A172 (cell line): ENCODE results near the gene WDFY2. TPM values are rescaled to one million over a fixed set of nuclear protein-coding genes. Genes with fewer than 3 reads are reported as not detected.
"Not testable (repeated sequence)": the region's sequence is repeated elsewhere in the genome, so short reads cannot be mapped to it uniquely, and the experiment has no call there.

Source experiments
- DNase-seq: peaks from one replicate; pipeline ENCODE4 v3.0.0-alpha.2; 2015; ENCODE audit warnings: low spot score
- total RNA-seq: library from RNA; depleted of rRNA; stranded (reverse); fragments of >200 nt; shearing (Covaris generic); gene quantifications from 2 replicates; pipeline ENCODE4 v1.2.3, GENCODE V29; 2014

Gene WDFY2
- total RNA-seq, 1 experiment from 2014 or later = 2.5 TPM

DNA sequence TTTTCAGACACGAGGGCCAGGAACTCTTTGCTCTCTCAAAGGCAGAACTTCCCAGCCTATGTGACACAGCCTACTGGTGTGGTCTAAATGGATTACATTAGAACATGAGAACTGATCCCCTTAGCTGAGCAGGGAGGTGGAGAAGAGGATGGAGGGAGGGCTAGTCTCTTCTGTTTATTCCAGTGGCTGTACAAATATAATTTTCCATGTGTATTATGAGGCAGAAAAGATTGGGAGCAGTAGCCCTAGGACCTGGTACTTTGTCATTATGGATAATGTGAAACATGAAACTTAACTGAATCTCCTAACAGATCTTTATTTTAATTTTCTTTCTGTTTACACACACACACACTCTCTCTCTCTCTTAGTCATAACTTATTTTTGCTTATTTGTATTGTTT, 82.1 kb downstream of the WDFY2 start:
- DNase-seq = no peak

DNA sequence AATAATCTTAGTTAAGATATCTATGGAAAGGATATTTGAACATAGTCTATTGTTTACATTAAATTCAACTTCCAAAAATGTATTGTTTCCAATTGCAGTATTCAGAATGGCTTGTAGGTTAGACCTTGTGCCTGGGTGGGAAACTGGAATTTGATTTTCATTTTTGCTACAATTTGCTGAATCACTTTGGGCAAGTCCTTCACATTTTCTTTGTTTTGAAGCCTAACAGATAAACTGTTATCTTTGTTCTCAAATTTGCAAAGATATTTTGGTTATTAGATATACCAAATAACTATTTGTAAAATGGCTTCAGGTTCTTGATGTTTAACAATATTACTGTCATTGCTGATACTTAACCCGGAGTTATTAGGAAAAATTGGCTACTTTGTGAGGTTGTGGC, 82.6 kb downstream of the WDFY2 start:
- no peak for DNase-seq

DNA sequence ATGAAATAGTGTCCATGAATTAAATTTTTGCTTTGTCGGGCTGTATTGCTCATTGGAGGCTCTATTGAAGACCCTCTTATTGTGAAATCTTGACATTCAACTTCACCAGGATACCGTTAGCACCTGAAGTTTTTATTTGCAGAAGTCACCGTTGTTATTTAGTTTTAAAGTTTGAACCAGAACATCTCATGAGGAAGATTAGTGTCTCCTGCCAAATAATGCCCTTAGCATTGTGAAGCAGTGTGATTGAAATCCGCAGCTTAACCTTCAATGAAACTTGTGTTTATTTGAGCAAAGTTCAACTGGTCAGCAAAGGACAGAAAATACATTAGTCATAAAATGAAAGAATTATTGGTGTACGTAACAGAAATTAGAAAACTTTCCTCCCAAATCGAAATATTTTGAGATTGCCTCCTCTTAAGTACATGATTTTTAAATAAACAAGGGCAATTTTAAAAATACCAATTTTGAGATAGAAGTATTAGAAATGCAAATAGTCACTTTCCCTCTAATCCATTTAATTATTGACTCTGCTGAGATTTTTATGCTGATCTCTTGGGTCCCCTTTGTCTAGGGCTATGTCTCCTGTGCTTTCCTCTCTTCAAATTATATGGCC, 84.4 kb downstream of the WDFY2 start:
- DNase-seq = no peak

DNA sequence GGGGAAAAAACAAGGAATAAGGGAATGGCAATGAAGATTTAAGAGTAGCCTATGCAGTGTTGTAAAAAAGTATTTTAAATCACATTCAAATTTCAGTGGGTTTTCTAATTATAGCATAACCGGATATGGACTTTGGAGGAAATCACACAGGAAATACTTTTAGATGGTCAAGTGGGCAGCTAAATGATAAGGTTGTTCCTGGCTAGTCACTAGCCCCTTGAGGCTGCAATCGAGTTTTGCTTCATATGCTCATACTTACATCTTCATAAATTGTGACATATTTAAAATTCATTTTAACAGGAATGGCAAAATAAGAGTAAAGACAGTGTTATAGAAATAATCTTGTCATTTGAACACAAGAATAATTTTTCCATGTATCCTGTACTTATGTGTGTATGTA, 88.9 kb downstream of the WDFY2 start:
- peak; percentile 3 for DNase-seq

DNA sequence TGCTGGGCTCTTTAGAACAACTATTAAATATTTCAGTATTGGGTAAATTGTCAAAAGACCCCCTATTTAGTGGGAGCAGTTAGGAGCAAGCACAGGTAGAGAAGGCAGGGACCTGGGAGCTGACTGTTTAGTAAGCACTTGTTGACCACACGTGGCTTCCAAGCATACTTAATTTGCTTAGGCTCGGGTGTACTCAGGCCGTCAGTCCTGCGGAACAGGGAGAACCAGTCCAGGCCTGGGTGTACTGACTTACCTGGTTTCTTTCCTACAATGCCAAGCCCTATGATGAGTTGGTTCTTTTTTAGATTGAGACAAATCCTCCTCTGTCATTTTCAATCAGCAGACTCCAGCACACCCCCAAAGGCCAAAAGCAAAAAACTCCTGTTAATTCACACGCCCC, 90.0 kb downstream of the WDFY2 start:
- no peak for DNase-seq

DNA sequence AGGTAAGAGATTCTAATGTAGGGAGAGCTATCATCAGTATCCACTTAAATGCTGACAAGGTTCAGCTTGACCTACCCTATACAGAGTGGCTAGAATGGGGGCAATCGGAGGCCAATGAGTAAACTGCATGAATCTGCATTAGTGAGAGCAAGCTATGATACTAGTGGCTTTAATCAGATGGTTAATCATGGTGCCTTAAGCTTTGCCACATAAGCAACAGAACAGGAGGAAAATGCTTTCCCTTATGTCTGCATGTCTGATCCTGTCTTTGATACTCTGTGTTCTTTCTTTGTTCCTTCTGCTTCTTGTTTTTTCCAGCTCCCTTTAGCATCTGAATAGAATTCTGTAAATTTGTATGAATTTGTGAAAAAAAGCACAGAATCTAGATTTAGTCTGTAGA, 91.1 kb downstream of the WDFY2 start:
- DNase-seq = no peak

DNA sequence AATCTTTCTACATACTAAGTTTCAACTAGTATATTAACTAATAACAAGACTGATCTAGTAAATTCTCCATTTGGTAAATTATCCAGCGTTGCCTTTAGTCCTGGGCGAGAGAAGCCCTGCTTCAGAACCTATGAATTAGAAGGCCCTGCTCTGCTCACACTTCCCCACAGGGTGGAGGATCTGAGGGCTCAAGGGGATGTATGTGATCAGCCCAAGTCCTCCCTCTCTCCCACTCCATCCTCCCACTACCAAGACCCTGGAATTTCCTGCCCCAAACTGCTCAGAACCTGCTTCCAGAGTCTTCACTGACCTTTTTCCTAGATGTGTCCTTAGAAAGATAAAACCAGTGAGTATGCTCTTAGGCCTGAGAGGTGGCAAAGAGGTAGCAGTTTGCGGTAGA, 91.6 kb downstream of the WDFY2 start:
- no peak for DNase-seq

DNA sequence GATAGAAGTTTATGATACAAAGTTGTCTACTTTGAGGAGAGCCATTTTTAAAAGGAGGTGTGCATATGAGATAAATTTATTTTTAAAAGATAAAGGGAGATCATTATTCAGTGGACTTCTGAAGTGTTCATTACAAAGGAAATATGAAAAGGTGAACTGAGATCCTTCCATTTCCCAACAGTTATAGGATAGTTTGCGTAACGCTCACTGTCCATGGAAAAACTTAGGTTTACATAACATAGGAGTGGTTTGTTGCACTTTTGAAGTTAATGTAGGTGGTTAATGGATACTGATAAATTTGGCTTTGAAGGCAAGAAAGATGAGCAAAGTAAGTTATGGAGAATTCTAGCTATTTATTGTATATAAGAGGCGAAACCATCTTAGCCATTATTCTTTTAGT, 92.5 kb downstream of the WDFY2 start:
- DNase-seq = no peak

DNA sequence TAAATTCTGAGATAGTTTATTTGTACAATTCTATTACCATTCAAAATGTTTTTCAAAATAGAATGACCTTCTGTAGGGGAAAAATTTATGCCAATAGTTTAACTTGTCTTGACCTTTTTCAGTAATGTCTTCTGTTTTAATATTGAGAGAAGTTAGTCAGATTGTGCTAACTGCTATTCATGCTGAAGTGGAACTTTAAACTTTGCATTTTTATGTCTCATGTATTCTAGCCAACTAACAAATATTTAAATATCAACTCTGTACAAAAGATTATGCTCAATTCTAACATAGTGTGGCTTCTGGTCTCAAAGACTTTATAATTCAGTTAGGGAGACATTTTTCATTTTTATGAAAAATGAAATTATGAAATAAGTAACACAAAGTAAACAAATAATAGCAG, 94.2 kb downstream of the WDFY2 start:
- no peak for DNase-seq

DNA sequence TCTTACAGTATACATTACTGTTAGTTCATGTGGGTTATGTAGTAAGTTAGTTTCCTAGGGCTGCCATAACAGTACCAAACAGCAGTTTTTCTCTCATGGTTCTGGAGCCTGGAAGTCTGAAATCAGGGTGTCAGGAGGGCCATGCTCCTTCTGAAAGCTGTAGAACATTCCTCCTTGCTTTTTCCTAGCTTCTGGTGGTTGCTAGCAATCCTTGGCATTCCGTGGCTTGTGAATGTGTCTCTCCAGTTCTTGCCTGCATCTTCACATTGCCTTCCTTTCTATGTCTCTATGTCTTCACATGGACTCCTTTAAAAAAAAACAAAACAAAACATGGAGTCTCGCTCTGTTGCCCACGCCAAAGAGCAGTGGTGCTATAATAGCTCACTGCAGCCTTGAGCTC, 95.4 kb downstream of the WDFY2 start:
- no peak for DNase-seq

DNA sequence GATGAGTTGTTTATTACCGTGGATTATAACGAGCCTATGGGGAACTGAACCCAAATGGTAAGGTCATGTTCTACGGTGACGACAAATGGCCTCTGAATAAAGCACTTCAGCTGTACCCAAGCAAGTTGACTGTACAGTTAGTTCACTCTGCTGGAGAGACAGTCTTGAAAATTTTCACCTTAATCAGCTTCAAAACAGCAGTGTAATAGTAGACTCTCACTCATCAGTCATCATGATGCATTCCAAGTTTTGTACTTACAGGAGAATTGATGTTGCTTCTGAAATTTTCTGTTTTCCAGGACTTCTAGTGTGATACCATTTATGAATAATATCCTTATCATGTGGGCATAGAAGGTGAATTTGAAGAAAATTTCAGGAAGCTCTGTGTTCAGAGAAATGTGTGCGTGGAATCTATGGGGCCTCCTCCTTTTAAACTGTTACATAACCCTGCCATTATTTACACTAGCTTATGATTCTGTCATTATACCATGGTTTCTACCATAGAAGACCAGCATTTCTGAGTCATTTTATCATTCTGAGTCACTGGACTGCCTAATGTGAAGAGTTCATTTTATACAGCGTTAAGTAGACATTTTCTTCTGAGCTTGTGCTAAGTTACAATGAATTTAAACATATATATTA, 96.9 kb downstream of the WDFY2 start:
- DNase-seq = peak; percentile 76

DNA sequence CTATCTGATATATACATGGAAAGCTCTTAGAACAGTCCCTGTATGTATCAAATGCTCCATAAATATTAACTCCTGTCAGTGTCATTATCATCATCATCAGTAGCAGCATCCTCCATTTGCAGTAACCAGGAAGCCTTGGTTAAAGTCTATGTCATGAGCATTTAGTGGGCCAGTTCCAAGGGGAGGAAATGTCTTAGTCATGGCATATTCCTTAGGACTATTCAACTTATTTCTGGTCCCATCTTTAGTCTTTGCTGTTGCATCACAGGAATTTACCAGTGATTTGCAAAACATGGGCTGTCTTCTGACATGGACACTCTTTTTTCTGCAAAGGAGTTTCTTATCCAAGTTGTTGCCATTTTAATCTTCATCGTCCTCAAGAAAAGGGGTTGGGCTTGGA, 98.4 kb downstream of the WDFY2 start:
- DNase-seq = no peak

DNA sequence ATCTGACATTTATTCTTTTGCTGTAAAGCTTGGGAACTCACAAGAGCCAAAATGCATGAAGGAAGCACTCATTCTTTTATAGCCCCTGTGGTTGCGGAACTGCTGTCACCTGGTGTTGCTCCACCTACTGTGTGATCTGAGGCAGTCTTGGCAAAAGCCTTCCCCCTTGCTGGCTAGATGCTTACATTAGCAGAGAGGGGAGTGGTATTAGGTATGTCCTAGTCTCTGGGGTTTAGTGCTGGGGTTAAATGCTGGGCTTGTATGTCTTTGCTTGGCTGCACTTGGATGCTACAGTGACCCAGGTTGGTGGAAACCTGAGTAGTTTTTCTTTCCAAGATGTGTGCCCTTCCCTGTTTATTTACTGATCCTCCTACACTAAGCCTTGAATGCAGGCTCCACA, 99.3 kb downstream of the WDFY2 start:
- DNase-seq = no peak

DNA sequence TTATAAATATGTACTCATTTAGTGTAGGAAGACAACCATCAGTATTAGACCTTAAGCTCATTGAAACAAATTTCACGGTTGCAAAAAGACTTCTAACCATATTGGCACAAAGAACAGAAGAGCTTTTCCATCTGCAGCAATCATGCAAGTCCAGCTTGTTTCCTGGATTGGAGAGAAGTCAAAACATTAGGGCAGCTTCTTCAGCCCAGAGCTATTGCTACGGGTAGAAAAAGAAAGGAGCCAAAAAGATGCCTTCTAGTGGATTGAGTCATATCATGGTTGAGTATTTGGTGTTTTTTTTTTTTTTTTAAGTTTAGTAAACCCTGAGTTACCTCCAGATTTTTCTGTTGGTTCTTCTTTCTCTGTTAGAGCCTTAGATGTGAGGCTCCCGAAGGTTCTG, 99.8 kb downstream of the WDFY2 start:
- DNase-seq = no peak

DNA sequence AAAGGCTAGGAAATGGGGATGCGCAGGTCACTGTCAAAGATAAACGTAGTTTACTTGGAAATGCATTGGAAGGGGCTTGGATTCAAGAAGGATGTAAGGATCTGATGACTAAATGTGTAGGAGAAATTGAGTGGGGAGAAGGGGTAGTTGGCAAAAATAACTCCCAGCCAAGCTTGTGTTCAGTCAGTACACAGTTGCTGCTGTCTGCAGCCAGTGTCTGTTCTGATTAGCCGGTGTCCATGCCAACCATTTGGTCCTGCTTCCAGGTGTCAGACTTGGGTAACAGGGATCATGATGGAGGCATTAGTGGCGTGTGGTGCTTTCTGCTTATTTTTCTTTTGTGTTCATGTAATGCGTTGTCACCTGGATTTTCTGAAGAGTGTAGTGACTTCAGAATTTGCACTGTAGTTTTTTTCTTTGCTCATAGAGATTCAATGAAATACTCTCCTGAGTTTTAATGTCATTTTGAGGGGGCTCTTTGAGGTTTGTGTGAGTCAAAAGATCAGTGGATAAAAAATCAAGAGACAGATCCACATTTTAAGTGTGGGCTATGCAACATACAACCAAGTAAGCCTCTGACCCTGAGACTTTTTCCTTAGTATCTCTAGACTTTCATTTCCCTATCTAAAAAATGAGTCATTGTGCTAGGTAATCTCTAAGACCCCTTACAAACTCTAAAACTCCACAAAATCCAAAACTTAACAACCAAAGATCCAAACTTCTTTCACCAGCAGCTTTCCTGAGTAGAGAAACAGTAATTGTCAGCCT, 103.9 kb downstream of the WDFY2 start:
- DNase-seq = no peak

DNA sequence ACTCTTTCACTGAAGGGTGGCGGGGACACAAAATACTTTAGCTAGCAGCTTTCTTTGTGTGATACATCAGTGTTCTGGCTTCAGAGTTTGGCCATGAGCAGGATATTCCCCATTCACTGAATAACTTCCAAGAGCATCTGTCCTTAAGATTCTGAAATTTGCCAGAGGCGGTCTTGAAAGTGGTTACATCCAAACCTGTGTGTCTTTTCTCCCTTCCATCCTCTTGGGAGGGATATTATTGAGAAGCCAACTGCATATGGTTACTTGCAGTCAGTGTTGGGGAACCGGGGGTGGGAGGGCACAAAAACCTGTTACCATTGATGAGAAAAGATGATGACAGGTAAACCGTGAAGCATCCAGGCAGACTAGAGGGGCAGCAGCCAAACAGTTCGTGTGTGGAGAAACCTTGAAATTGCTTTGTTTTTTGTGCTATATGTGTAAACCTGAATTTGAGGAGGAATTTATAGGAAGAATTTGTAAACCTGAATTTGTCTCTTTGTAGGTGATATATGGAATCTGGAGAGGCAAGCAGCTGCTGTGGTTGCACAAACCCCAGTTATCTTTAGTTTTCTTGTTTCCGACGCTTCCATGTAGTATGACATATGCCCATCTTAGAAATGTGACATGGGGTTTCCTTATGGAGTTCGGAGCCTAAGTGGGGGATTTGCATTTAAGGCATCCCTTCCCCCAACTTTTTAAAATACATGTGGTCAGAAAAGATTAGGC, 104.8 kb downstream of the WDFY2 start:
- DNase-seq = no peak

DNA sequence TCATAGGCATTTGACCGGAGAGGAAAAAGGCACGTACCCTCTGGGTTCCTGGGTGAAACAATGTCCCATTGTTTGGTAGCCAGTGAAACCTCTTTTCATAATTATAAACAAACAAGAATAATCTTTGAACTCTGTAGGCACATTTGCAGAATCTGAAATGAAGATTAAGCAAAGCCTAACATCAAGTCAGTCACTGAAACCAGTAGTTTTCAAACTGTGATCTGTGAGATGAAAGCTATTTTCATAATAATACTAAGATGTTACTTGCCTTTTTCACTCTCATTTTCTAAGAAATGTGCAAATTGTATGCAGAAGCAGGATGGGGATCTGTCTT, 105.4 kb downstream of the WDFY2 start:
- no peak for DNase-seq

DNA sequence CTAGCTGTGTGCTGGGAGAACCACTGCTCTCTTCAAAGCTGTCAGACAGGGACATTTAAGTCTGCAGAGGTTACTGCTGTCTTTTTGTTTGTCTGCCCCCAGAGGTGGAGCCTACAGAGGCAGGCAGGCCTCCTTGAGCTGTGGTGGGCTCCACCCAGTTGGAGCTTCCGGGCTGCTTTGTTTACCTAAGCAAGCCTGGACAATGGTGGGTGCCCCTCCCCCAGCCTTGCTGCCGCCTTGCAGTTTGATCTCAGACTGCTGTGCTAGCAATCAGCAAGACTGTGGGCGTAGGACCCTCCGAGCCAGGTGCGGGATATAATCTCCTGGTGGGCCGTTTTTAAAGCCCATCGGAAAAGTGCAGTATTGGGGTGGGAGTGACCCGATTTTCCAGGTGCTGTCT, 111.4 kb downstream of the WDFY2 start:
- DNase-seq = not testable (repeated sequence)

DNA sequence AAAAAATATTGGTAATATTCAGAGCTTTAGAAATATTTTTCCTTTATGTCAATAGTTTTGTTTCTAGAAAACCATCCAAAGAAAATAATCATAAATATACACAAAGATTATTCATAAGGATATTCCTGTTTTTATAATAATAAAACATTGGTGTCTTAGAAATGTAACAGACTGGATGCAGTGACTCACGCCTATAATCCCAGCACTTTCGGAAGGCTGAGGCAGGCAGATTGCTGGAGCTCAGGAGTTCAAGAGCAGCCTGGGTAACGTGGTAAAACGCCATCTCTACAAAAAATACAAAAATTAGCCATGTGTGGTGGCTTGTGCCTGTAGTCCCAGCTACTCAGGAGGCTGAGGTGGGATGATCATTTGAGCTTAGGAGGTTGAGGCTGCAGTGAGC, 112.9 kb downstream of the WDFY2 start:
- DNase-seq = no peak

DNA sequence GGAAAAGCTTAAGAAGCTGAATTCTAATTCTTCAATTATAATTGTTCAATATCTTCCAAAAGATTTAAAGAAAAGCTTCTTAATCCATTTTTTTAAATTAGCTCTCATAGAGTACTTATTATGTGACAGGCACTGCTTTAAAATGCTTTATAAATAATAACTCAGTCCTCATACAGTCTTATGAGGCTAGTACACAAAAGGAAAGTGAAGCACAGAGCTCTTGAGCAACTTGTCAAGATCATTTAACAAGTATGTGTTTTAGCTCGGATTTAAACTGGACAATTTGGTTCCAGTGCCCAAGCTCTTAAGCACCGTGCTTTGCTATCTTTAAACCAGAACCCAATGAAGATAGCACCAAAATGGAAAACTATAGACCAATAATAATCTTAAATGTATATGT, 113.6 kb downstream of the WDFY2 start:
- no peak for DNase-seq

DNA sequence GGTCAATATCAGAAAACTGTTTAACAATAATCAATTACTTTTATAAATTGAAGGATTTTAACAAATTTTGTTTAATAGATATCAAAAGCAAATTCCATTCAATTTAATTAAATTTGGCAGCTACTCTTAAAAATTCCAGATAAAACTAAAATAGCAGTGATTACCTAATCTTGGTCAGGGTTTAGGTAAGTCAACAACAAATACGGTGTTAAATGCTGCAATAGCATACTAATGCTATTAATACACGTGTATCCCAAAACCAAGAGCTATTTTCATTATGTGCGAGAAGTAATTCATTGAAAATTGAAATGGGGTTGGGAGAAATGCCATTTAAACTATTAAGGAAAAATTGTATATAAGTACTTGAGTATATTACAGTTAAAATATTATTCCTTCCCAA, 114.1 kb downstream of the WDFY2 start:
- no peak for DNase-seq

DNA sequence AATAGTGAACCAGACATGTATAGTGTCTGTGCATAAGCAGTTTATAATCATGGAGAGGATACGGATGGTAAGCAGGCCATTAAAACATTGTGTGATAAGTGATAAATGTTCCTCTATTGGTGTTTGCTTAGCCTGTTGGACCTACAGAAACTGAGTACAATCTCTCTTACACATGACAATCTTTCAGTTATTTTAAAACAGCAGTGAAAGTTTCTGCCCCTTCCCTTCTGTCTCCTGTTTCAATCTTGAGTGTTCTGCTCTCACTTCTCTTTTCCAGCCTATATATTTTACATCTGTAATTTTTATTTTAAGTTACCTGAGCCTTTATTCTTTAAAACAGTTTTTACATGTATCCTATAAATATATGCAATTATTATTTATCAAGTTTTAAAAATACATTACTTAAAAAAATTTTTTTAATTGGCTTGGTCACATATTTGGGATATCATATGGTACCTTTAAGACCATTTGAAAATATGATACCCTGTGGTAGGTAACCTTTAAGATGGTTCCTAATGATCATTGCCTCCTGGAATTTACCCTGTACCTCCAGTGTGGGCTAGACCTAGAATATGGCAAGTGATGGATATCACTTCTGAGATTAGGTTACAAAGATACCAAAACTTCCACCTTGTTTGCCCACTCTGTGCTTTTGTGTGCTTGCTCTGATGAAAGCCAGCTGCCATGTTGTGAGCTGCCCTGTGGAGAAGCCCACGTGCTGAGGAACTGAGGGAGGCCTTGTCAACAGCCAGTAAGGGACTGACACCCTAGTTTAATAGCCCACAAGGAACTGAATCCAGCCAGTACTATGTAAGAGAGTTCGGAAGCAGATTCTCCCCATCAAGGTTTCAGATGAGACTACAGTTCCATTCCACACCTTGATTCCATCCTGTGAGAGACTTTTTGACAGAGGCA, 120.4 kb downstream of the WDFY2 start:
- no peak for DNase-seq
